Measurements from ENCODE around the gene GLIS2.

DNA sequence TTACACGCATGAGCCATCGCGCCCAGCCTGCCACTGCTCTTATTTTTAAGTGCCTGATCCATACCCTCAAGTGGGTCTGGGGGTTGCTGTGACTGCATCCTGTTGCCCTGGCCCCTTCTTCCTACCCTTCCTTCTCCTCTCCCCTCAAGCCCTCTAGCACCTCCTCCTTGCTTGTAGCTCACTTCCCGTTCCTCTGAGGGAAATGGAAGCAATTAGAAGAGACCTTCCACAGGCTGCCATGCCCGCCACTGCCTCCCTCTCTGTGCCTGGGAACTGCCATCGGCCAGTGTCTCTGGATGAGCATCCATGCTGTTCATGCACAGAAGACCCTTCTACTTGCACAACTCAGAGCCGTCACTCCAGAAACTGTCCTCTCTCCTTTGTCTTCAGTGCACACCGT lies 32.4 kb upstream of the GLIS2 start:
- TF ChIP-seq, protein P1, sequence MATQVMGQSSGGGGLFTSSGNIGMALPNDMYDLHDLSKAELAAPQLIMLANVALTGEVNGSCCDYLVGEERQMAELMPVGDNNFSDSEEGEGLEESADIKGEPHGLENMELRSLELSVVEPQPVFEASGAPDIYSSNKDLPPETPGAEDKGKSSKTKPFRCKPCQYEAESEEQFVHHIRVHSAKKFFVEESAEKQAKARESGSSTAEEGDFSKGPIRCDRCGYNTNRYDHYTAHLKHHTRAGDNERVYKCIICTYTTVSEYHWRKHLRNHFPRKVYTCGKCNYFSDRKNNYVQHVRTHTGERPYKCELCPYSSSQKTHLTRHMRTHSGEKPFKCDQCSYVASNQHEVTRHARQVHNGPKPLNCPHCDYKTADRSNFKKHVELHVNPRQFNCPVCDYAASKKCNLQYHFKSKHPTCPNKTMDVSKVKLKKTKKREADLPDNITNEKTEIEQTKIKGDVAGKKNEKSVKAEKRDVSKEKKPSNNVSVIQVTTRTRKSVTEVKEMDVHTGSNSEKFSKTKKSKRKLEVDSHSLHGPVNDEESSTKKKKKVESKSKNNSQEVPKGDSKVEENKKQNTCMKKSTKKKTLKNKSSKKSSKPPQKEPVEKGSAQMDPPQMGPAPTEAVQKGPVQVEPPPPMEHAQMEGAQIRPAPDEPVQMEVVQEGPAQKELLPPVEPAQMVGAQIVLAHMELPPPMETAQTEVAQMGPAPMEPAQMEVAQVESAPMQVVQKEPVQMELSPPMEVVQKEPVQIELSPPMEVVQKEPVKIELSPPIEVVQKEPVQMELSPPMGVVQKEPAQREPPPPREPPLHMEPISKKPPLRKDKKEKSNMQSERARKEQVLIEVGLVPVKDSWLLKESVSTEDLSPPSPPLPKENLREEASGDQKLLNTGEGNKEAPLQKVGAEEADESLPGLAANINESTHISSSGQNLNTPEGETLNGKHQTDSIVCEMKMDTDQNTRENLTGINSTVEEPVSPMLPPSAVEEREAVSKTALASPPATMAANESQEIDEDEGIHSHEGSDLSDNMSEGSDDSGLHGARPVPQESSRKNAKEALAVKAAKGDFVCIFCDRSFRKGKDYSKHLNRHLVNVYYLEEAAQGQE (IDR thresholded peaks at IDR 0.05; ENCODE audit: insufficient read depth in 1 of 2, low read depth in 2 of 2, low read length in 2 of 2) = no peak
- TF ChIP-seq POLR2AphosphoS5 (IDR thresholded peaks at IDR 0.05; ENCODE audit: low read depth, low read length) (no peak), TAF1 (IDR thresholded peaks at IDR 0.05; ENCODE audit: borderline replicate concordance, insufficient read depth, low read length) (no peak), FOXP2 (optimal IDR thresholded peaks at IDR 0.05; ENCODE audit: borderline replicate concordance, extremely low read depth, extremely low read length, insufficient read depth) (no peak)
